ENCODE measurements around the gene CSTB.

- TF ChIP-seq CTCF (conservative IDR thresholded peaks at IDR 0.05; ENCODE audit: low read length) (no peak), EZH2phosphoT487 (IDR thresholded peaks at IDR 0.05; ENCODE audit: borderline replicate concordance) (no peak)
Observed at GRCh38 chr21:43767498-43767983, 8.6 kb downstream of the CSTB start.

Measured in Loucy (cell line).